ENCODE data around the gene ADRA2A.
A peak's percentile ranks its signal among the peaks of the same experiment; 100 is the strongest.

The ADRA2A gene

DNA sequence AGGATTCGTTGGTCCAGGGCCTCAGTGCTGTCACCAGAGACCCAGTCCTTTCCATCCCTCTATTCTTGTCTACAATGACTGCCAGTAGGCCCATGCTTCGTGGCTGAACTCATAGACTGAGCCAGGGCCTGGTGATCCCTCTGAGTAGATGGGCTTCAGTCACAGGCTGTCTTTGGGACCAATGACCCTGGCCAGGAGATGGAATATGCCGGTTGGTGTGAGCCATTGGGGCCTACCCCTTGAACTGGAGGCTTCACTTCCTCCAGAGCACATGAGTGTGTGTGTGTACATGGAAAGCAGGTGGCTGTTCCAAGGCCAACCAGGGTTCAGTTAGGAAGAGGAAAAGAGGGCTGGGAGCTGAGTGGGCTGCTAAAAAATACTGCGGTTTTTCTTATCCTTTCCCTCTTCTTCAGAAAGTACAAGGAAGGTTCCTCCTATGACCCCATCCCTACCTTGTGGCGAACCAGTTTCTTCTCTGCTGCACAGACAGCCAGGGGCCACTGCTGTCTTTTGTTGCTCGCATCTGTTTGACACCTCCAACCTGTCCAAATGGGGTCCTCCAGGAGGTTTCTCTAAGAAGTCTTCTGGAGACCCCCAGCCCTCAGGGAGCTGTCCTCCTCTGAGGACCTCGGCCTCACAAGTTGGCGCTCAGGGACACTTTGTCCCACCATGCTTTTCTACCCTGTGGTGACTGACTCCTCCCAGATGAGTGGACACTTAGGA is 36.6 kb downstream of the ADRA2A start:
- DNase-seq: no peak

DNA sequence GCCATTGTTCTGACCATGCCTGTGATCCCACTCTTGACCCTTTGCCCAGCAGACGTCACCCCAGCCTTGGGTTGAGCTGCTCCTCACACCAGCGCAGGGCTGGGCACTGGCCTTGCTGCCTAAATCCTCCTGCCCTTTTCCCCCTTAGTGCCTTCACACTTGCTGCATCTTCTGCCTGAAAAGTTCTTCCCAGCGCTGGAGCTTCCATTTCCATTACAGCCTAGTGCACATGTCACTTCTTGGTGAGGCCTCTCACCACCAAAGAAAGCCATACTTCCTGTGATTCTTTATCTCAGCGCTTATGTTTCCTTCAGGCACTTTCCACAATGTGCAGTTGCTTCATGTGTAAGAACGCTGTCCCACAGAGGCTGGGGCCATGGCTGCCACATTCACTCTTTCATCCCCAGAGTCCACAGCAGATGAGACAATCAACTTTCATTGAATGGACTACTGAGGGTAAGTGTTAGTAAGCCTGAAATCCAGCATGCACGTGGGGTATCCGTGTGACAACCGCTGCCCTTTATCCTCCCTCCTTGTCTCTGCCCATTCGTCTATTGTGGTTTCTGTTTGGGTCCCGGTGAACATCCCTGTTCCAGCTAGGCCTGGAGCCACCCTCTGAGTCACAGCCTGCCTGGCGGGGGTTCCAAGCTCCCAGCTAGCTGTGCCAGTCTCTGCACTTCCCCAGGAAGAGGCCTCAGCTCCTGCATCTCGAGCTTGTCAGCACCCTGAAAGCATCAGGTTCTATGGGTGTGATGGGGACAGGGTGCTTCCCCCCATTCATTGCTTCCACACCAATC is 37.3 kb downstream of the ADRA2A start:
- DNase-seq: no peak

GRCh38 chr10:111114758-111115500 is 38.1 kb downstream of the ADRA2A start:
- no peak for DNase-seq

DNA sequence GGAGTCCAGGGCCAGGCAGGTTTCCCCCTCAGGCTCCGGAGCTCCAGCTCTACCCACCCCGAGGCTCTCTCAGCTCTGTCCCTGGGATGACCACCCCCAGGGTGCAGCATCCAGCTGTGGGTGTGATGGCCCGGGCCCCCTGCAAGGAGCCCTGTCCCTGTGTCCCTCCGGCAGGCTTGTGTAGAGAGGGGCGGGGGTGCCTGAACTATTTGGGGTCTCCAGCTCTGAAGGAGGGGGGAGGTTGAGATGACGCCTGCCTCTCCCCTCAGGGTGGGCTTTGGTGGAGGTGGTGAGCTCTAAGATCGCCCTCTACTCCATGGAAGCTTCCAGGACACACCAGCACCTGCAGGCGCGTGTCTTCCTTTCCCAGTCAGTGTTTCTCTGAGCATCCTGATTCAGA is 39.4 kb downstream of the ADRA2A start:
- DNase-seq: no peak

- no peak for DNase-seq
Observed at GRCh38 chr10:111116762-111117445, 40.1 kb downstream of the ADRA2A start.

DNA sequence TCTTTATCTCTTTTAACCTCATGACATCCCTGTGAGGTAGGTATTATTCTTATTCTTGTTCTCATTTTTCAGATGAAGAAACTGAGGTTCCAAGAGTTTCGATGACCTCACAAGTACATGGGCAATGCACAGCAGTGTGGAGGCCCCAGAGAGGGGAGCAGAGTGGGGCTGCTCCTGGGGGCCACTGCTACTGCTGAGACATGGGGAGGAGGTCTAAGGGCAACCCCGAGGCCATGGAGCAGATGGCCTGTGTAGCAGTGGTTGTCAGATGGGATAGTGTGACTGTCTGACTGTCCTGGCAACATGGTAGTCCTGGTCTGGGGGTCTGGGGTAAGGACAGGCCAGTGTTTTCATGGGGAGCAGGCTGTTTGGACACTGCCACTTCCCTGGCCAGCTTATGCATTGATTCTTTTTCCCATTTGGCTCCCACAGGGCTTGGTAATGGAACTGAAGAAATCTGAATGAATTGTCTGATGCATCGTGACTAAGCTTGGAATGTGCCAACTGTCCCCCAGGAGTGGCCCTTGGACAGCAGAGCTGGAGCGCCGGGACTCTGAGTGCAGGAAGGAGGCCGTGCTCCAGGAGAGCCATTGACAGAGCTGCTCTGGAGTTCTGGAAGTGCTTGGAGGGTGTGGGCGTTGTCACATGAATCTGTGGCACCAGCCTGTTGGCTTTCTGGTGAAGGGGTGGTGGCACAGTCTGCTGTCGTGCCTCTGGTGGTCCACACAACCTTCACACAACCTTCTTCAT is 40.9 kb downstream of the ADRA2A start:
- no peak for DNase-seq

DNA sequence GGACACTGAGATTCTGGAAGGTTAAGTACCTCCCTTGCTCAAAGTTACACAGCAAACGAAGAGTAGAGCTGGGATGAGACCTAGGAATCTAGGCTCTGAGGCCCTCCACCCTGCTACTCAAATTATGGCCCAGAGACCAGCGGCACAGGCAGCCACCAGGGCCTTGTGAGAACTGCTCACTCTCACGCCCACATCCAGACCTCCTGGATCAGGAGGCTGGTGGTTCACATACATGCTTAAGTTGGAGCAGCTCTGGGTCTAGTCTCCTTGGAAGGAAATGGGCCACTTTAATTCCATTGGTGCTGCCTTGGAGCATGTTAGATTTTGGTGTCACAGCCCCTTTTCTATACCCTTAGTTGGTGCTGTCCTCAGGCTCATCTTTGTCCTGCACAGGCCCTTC is 41.9 kb downstream of the ADRA2A start:
- DNase-seq: no peak

- no peak for DNase-seq
Observed at GRCh38 chr10:111119637-111120036, 42.8 kb downstream of the ADRA2A start.

GRCh38 chr10:111122127-111122526 is 45.3 kb downstream of the ADRA2A start:
- no peak for DNase-seq

DNA sequence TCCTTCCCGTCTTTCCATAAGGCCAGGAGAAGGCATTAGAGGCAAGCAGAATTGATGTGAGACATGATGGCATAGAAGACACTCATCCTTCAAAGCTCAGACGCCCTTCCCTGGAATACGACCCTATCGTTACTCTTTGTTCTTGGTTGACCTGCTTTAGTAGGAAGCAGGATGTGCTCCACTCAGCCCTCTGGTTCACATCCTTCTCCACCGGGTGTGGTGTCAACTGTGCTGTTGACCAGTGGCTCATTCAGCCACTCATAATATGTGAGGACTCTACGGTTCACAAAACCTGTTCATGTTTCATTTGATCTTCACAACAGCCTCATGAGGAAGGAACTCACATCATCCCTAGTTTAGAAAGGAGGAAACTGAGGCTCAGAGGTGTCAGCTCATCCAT is 47.1 kb downstream of the ADRA2A start:
- no peak for DNase-seq

- DNase-seq: no peak
Observed at GRCh38 chr10:111125102-111125501, 48.3 kb downstream of the ADRA2A start.

DNA sequence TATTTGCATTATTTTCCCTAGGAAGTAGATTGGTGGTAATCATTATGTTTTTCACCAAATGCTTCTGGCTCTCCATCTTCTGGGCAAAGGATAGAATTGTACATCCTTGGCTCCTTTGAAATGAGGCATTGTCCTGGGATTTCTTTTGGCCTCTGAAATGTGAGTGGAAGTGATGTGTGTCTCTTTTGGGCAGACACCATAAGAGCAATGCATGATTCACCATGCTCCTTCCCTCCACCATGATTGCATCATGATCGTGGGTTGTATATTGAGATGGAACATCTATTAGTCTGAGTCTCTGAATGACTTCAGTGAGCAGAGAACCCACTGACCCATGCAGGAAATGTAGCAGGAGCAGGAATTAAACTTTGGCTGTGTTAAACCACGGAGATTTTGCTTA is 49.2 kb downstream of the ADRA2A start:
- no peak for DNase-seq

DNA sequence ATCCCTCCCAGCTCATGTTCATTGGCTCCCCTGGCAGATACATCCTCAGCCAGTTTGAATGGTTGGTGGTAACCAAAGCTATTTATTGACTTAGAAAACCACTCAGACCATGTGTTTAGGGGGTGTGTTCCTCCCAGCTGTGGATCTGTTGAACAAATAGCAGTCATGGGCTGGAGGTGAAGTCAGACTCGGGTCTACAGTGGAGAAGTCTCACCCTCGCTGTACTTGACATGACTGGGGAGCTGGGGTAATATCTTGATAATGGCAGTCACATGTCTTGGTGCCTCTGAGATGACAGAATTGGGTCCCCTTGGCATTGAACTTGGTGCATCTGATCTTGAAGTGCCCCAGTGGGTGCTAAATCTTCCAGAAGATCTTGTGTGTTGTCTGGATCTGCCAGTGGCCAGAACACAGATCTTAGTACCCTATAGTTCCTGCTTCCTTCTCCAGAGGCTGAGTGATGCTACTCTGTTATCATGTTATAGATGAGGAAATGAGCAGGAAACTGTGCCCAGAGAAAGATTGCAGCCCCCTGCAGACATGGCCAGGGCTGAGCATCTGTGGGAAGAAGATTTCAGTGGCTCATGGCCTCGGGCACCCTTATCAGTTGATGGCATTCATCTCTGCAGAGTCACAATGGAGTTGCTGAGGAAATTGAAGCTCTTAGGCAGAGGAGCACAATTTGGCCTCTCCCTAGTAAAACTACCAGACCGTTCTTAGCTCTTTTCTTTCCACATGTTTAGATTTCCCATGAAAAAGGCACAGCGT is 50.4 kb downstream of the ADRA2A start:
- DNase-seq: no peak

- DNase-seq: peak; percentile 66
Observed at GRCh38 chr10:111128331-111129180, 51.7 kb downstream of the ADRA2A start.

DNA sequence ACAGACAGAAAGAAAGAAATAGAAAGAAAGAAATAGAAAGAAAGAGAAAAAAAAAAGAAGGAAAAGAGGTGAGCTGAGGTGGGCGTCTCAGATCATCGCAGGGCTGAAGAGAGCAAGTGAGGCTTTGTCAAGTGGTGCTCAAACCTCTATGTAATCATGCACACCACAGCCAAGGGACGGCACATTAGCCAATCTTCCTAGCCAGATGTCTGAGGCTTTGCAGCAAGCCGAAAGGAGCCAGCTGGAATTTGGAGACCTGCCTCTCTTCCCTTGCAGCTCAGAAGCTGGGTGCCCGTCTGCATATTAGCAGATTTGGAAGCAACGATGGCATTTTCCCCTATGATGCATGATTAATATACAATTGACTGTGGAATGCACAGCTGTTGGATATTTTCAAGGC is 52.5 kb downstream of the ADRA2A start:
- peak; percentile 79 for DNase-seq

- no peak for DNase-seq
Observed at GRCh38 chr10:111130471-111130870, 53.6 kb downstream of the ADRA2A start.

Measured in NCI-H446 treated with DMSO at 0.1 percent for 48 hours (cell line).